Measurements from ENCODE around the gene ID1.
"Not testable (repeated sequence)": the region's sequence is repeated elsewhere in the genome, so short reads cannot be mapped to it uniquely, and the experiment has no call there.

GRCh38 chr20:31596412-31596715 is 8.7 kb upstream of the ID1 start:
- TF ChIP-seq EZH2 (IDR thresholded peaks at IDR 0.05); POLR2AphosphoS5 (IDR thresholded peaks at IDR 0.05; ENCODE audit: borderline replicate concordance, low read depth, low read length); FOXP2 (optimal IDR thresholded peaks at IDR 0.05; ENCODE audit: control extremely low read depth, extremely low read length, insufficient read depth): not testable (repeated sequence)
